Measurements from ENCODE around the gene ACTN3.
A peak's percentile ranks its signal among the peaks of the same experiment; 100 is the strongest.
"Not testable (repeated sequence)": the region's sequence is repeated elsewhere in the genome, so short reads cannot be mapped to it uniquely, and the experiment has no call there.

ACTN3 gene

DNA sequence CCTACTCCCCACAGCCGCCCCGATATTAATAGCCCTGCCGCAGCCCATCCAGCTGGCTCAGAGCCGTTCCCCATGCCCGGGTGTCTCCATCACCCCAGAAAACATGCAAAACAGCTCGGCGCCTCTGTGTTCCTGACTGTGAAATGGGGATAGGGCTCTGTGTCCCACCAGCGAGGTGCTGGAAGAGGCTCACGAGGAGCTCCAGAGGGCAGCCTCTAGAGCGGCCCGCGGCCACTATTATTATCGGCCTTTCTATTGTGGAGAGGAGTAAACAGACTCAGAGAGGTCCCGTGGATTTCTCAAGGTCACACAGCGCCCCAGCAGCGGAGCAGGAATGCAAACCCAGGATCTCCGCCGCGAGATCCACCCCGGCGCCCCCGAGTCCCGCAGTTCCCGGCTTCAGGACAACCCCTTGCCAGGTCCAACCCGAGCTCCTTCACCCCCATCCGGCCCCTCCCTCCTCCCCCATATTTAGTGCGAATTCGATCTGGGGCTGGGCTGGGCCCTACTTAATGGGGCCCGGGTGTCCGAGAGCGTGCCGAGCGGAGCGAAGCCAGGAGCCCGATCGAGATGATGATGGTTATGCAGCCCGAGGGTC, at the start of gene ACTN3:
Gene ACTN3 (plus strand): TSS at position 536 of the 598 bp plus-strand sequence. CDS start 35 bp downstream, at position 571.
- DNase-seq, result no peak

DNA sequence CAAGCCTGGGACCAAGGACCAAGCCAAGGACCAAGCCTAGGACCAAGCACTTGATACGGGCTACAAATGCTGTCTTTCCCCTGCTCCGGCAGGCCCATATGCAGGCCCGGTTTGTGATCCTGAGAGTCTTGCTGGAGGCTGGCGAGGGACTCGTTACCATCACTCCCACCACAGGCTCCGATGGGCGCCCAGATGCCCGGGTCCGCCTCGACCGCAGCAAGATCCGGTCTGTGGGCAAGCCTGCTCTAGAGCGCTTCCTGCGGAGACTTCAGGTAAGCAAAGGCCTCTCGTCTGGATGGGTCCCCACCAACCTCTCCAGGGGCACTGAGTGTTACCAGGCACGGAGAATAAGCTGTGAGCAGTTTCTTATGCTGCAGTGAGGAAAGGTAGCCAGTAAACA, 49.5 kb upstream of the ACTN3 start:
- DNase-seq, result no peak

DNA sequence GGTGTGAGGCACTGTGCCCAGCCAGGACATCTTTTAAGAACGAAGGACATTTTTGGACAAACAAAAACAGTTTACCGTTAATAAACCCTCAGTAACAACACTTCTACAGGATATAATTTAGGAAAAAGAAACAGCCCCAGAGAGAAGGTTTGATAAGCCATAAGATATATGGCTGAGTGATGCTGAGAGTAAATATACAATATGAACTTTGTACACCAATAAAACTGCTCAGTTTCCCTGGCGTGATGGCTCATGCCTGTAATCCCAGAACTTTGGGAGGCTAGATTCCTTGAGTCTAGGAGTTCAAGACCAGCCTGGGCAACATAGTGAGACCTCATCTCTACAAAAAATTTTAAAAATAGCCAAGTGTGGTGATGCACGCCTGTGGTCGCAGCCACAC, 48.2 kb upstream of the ACTN3 start:
- DNase-seq, result no peak

DNA sequence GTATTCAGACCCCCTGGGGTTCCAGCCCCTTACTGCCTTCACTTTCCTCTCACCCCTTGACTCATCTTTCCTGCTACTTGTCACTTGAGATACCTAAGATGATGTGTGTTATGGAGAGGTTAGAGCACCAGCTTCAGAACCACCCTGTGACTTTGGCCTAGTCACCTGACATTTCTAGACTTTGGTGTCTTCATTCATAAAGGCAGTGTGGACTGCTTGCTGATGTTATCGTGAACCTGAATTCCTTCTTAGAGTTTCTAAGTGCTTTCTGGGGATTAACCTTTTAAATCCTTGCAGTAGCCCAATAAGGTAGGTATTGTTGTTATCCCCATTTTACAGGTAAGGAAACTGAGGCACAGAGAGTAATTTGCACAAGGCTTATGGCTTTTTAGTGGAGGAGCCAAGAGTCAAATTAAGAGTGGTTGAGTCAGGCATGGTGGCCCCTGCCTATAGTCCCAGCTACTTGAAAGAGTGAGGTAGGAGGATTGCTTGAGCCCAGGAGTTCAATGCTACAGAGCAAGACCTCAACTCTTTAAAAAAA, 41.4 kb upstream of the ACTN3 start:
- DNase-seq, result no peak

DNA sequence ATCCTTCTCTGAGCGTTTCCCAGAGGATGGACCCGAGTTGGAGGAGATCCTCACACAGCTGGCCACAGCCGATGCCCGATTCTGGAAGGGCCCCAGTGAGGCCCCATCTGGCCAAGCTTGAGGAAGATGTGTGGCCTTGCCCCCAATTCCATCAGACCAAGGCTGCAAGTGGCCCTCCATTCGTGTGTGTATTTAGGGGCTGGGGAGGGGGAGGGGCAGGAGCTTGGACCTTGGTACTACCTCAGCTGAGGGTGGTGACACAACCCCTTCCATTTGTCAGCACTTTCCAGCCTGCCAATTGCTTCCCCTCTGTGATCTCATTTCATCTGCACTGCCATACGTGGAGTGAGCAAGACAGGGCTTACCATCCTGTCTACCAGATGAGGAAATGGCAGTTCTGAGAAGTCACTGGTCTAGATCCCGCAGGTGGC, 37.6 kb upstream of the ACTN3 start:
- no peak for DNase-seq

DNA sequence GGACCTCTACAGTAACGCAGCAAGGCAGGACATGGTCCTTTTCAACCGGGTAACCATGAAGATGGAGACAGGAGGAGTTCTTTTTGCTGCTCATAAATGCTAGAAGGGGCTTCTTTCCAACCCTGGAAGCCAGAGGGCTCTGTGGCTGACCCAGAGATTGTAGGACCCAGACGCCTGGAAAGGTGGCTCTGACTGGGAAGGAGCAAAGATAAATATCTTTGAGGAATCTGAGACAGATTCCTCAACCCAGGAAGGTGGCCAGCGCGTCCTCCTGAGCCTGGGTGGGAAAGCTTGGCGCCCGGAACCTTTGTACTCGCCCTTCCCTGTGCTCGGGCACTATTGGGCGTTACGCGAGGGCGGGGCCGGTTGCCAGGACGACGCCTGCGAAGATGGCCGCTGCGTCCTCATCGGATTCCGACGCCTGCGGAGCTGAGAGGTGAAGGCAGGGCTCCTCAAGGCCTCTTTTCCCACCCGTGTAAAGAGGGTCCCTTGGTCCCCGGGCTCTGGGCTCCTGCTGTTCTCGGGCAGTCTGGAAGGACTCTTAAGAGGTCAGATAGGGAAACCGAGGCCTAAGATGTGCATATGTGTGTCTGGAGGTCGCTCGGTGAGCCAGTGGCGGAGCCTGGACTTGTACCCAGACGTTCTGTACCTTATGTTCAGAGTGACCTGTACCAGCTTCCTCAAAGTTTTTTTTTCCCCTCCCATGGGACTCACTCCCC, 36.3 kb upstream of the ACTN3 start, which contains the start of gene BBS1:
Gene BBS1 (plus strand): TSS at position 365 of the 719 bp plus-strand sequence. CDS start 25 bp downstream, at position 390.
- DNase-seq, result peak; percentile 78 to 80

DNA sequence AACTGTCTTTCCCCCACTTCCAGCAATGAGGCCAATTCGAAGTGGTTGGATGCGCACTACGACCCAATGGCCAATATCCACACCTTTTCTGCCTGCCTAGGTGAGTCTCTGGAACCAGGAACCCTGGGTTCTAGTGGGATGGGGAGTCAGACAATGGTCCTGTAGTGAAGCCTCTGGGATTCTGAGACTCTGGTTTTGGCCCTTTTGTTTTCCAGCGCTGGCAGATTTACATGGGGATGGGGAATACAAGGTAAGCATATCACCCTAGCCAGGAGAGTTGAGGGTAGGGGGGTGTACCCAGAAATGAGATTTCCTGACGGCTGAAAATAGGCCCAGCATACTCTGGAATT, 35.7 kb upstream of the ACTN3 start:
- DNase-seq, result no peak

DNA sequence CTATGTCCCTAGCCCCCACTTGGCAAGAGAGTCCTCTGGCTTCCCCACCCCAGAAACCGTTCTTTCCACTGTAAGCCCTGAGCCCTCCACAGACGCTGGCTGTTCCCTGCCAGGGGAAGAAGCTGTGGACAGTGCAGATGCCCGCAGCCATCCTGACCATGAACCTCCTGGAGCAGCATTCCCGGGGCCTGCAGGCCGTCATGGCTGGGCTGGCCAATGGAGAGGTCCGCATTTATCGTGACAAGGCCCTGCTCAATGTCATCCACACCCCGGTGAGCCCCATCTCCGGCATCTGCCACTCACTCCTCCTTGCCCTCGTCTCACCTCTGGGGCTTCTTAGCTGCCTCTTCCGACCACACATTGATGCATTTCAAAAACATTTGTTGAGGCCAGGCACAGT, 23.1 kb upstream of the ACTN3 start:
- no peak for DNase-seq

DNA sequence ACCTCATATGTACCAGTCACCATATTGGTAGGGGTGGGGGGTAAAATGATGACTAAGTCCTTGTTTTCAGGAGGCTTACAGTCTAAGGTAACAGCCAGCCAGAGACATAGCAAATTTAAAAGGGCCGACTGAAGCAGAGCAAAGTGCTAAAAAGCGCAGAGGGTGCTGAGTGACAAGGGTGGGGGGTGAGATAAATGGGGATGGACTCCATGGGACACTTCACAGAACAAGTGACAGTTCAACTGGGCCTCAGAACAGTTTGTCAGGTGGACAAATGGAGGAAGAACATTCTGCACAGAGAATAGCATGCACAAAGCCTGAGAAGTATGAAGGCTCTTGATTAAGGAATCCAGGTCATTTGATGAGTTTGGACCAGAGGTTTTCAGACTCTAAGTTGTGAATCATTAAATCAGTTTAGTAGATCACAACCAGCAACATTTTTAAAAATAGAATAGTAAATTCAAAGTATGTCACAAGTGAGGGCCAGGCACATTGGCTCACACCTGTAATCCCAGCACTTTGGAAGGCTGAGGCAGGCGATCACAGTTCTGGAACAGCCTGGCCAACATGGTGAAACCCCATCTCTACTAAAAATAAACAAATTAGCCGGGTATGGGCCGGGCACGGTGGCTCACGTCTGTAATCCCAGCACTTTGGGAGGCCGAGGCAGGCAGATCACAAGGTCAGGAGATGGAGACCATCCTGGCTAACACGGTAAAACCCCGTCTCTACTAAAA, 22.2 kb upstream of the ACTN3 start:
- no peak for DNase-seq

DNA sequence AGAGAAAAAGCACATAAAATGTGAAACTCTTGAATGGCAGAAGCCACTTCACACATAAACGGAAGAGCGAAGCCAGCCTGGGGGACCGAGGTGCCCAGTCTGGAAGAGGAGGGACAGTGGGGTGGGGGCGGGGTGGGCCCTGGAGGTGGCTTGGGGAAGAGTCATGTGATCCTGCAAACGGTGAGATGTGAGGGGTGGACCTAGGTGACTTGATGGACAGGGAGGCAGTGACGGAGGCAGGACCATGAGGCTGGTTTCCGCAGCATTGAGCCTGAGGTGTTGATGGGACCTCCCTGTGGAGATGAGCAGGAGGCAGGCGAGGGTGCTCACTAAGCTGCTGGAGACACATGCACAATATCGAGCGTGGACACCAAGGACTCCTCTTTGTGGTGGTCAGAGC, 17.6 kb upstream of the ACTN3 start:
- DNase-seq, result no peak

DNA sequence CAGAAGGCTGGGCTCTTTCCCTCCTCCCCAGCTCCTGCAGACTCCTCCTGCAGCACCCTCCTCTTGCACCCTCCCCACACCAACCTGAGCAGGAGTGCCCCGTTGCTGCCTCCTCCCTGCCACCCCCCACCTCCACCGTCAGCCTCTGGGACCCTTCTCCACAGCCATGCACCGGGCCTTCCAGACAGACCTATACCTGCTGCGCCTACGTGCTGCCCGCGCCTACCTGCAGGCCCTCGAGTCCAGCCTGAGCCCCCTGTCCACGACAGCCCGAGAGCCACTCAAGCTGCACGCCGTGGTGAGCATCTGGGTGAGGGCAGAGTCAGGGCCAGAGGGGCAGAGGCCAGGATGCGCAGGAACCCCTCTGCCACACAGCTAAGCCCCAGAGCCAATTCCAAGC, 17.0 kb upstream of the ACTN3 start:
- DNase-seq, result no peak

DNA sequence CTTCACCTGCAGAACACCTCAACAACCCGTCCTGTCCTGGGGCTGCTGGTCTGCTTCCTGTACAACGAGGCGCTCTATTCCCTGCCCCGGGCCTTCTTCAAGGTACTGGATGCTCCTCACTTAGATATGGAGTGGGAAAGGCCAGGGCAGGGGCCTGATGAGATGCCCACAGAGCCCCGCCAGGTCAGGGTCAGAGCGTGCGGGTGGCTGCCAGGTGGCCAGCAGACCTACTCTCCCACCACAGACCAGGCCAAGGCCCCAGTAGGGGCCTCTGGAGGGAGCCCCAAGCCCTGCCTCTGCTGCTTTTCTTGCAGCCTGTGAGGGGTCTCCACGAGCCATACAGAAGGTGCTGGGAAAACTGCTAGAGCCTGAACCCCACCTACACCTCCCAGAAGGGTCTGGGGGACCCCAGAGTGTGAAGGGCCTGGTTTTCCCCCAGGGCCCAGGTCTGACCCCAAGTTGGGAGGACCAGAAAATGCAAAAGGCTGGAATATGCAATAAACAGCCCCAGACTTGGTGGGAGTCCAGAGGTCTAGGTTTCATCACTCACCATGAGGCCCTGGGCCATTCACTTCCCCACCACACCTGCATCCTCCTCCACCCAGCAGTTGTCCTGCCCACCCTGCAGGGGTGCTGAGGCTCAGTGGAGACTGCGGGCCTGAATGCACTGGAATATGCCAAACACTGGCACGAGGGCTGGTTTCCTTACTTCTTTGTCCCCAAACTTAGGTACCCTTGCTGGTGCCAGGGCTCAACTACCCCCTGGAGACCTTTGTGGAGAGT, 15.6 kb upstream of the ACTN3 start:
- no peak for DNase-seq

DNA sequence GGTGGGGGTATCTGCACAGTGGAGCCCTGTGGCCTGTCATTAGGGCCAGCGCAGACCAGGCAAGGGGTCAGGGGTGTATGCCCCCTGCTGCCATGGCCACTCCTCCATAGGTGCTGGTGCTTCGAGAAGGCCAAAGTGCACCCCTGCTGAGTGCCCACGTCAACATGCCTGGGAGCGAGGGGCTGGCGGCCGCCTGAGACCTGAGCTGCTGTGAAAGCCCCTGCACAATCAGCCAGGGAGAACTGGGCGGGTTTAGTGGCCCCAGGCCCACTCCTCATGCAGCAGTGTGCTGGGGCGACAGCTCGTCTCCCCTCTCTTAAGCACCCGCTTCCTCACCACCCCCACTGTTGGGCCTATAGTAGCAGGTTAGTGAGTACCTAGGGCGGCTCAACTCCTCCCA, 14.9 kb upstream of the ACTN3 start:
- DNase-seq, result no peak

DNA sequence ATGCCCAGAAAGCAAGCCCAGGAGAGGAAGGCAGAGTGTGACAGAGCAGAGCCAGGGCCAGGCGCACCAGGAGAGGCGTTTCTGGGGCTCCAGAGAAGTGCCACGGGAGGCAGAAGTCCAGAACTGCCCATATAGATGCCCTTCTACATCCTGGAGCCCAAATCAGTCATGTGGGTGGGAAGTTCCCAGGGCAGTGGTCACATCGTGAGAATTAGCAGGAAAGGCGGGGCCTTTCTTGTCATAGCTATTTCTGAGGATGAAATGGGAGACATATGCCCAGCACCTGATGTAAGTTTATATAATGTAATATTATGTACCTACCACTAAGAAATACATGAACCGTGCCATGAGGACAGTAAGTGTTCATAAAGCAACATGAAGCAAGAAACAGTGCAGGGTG, 13.9 kb upstream of the ACTN3 start:
- no peak for DNase-seq

DNA sequence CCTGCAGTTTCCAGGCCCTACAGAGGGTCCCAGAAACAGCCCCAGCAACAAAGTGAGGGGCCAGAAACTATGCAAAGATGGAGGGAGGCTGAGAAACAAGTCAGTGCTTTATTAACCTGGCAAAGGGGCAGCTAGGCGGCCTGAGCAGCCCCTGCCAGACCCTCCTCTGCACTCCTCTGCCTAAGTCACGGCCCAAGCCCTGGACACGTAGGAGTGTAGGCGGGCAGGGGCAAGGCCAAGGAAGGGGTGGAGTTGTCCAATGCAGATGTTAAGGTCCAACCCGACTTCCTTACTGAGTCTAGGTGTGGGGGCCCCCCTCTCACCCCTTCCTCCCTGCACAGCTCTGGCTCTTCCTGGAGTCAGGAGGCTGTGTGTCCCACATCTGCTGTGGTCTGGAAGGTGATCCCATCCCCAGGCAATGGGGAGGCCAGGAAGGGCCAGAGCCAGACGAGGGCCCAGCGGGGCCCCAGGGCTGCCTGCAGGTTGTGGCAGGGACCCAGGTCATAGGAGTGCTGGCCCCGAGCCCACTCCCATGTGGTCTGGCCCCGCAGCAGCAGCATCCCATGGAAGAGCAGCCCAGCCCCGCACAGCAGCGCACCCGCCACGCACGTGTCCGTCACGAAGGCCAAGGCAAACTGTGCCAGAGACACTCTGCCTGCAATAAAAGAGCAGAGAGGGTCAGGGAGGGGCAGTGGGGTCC, 7.4 kb upstream of the ACTN3 start:
- DNase-seq, result no peak

DNA sequence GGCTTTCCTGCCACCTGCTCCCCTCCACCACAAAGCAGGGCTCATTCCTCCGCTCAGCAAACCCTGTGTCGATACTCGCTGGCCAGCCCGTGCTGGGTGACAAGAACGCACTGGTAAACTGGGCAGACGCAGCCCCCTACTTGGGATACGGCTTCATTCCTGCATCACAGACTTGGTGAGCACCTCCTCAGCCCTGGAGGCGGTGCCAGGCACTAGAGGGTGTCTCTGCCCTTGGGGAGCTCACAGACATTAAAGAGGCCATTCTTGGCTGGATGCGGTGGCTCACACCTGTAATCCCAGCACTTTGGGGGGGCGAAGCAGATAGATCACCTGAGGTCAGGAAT, 6.9 kb upstream of the ACTN3 start:
- DNase-seq, result no peak

DNA sequence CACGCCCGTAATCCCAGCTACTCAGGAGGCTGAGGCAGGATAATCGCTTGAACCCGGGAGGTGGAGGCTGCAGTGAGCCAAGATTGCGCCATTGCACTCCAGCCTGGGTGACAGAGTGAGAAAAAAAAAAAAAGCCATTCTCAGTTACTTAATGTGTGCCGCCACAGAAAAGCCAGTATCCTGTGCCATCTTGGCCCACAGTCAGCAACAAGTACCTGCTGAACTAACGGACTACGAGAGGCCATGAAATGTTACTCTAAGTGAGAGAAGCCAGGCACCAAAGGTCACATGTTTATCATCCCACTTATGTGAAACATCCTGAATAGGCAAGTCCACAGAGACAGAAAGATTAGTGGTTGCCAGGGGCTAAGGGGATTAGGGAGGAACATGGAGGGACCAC, 6.1 kb upstream of the ACTN3 start:
- not testable (repeated sequence) for DNase-seq

DNA sequence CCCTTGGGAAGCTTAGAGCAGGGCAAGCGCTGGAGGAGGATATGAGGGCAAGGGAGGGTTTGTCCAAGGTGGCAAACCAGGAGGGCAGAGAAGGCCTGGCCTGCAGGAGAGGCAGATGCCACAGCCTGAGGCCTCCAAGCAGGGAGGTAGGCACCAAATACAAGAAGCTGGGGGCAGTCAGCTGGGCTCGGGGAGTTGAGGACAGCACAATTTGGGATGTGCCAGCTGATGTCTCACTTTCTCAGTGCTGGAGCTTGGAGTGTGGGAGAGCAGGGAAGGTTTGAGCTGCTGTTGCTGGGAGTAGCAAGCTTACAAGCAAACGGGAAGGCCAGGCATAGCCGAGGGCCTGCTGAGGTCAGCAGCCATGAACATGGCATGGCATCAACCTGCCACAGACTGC, 4.8 kb upstream of the ACTN3 start:
- no peak for DNase-seq

DNA sequence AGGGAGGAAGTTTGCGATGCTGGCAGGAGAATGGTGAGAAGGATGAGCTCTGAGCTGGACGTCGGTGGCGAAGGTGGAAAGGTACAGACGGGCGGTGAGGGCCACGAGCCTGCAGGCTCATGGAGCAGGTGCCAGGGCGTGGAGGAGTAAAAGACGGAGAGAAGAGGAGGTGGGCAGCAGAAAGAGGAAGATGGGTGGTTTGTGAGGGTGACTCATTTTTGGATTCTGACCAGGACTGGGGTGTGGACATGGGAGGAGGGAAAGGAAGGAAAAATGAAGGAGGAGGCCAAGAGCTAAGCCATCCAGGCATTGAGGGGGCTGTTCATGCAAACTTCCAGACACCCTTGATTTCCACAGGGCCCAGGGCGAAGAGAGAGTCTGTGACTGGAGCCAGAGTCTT, 4.3 kb upstream of the ACTN3 start:
- no peak for DNase-seq

DNA sequence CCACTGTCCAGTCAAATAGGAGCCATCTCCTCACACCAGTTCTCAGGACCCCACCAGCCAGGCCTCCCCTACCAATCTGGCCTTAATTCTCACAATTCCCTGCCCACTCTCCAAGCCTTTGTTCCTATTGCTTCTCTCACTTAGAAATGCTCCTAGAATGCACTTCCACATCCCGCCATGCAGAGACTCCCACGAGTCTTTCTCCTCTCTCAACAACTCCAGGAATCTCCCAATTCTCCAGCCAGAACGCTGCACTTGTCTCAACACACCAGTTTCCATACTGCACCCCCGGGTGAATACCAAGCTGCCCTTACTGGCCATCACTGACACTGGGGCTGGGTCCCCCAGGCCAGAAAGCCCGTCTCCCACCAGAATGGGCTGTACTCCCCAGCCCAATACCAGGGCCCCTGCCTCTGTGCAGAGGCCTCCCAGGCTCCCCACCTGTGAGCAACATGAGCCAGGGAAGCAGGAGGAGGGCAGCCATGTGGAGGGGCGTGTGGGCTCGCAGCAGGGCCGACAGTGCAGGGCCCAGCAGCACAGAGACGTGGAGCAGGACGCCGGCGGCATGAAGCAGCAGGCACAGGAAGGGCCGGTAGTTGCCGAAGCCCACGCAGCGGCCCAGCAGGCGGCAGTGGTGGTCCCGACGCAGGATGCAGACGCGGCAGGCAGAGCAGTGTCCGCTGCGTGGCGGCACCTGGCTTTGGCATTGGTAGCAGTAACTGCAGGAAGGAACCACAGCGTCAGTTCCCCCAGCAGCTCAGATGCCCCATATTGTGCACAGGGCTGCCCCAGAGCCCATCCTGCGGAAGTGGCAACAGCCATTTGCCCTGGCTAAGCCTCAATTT, 3.2 kb upstream of the ACTN3 start:
- DNase-seq, result peak; percentile 21 to 24

DNA sequence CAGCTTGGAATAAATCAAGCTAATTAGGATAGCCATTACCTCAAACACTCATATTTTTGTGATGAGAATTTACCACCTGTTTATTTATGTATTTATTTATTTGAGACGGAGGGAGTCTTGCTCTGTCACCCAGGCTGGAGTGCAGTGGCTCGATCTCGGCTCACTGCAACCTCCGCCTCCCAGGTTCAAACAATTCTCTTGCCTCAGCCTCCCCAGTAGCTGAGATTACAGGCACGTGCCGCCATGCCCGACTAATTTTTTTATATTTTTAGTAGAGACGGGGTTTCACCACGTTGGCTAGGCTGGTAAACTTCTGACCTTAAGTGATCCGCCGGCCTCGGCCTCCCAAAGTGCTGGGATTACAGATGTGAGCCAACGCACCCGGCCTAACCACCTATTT, 1.8 kb upstream of the ACTN3 start:
- DNase-seq, result not testable (repeated sequence)

Data from activated CD4-positive, alpha-beta T cell treated with anti-CD3 and anti-CD28 coated beads, Interleukin-2, amount 50 U/mL, for 4 hours (primary cell).